Activated naive CD8-positive, alpha-beta T cell (primary cell): ENCODE data around the gene LDLRAD2.

Experiments
- H3K27ac Mint-ChIP-seq: one replicate; pipeline ENCODE4 v1.8.0; 2021; ENCODE audit warnings: mixed read lengths
- H3K27me3 Mint-ChIP-seq: one replicate; pipeline ENCODE4 v1.8.0; 2021; ENCODE audit warnings: mixed read lengths
- H3K36me3 Mint-ChIP-seq: one replicate; pipeline ENCODE4 v1.8.0; 2021; ENCODE audit warnings: mixed read lengths
- H3K4me1 Mint-ChIP-seq: one replicate; pipeline ENCODE4 v1.8.0; 2021; ENCODE audit warnings: low read depth, mixed read lengths
- H3K4me3 Mint-ChIP-seq: one replicate; pipeline ENCODE4 v1.8.0; 2021; ENCODE audit warnings: mild to moderate bottlenecking, mixed read lengths
- H3K9me3 Mint-ChIP-seq: one replicate; pipeline ENCODE4 v1.8.0; 2021; ENCODE audit warnings: low read depth, mixed read lengths

LDLRAD2 gene

GRCh38 chr1:21840981-21841380 is 28.9 kb downstream of the LDLRAD2 start:
- H3K27me3 Mint-ChIP-seq = no peaks in the 10 kb centered on the region
- no peak overlapping the region for H3K27ac Mint-ChIP-seq
- H3K9me3 Mint-ChIP-seq = no peaks in the 10 kb centered on the region
- H3K4me1 Mint-ChIP-seq = no peaks in the 10 kb centered on the region
- no peak overlapping the region for H3K4me3 Mint-ChIP-seq
- no peaks in the 10 kb centered on the region for H3K36me3 Mint-ChIP-seq

DNA sequence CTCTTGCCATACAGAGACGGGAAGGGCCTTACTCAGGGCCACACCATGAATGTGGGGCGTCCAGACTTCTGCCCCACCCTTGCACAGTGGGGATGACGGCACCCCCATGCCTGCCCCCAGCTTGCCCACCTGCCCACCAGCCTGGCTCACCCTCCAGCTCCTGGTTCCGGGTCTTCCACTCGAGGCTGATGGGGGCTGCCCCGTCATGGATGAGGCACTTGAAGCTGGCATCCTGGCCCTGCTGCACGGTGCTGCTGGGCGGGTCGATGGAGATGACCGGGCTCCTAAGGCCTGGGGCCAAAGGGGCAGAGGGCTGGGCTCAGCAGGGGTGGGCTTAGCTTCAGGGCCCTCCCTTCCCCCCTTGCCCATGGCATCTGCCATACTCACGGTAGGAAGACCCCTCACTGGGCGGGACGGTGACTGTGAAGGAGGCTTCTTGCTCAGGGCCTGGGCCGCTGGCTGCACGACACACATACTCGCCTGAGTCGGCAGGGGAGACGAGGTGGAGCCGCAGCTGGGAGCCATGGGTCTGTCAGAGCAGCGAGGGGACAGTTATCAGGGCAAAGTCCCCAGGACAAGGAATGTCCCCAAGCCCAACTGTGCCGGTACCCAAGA is 29.9 kb downstream of the LDLRAD2 start:
- no peaks in the 10 kb centered on the region for H3K9me3 Mint-ChIP-seq
- no peak overlapping the region for H3K4me3 Mint-ChIP-seq
- H3K27ac Mint-ChIP-seq = no peak overlapping the region
- no peaks in the 10 kb centered on the region for H3K4me1 Mint-ChIP-seq
- H3K27me3 Mint-ChIP-seq = no peaks in the 10 kb centered on the region
- no peaks in the 10 kb centered on the region for H3K36me3 Mint-ChIP-seq

DNA sequence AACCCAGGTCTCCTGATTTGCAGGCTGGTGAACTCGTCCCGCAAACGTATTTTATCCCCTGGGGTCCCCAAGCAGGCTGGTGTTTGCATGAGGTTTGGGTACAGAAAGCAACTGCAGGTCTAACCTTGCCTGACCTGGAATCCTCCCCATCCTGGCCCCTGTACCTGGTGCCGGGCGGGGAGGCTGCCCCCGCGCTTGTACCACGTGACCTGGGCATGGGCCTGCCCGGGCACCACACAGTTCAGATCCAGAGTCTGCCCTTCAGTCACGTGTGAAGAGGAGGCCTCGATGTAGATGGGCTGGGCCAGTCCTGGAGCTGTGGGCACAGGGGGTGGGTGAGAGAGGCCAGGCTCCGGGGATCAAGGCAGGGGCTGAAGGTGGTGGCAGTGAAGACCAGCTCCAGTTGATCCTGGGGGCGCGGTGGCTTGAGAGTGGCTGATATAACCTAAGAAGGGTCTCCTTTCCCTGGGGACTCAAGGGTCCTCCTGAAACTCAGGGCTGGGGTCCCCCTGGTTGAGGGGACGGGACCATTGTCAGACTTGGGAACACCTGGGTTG is 30.6 kb downstream of the LDLRAD2 start:
- no peaks in the 10 kb centered on the region for H3K36me3 Mint-ChIP-seq
- H3K4me3 Mint-ChIP-seq = no peak overlapping the region
- H3K27me3 Mint-ChIP-seq = no peaks in the 10 kb centered on the region
- H3K27ac Mint-ChIP-seq = no peak overlapping the region
- no peaks in the 10 kb centered on the region for H3K9me3 Mint-ChIP-seq
- no peaks in the 10 kb centered on the region for H3K4me1 Mint-ChIP-seq

DNA sequence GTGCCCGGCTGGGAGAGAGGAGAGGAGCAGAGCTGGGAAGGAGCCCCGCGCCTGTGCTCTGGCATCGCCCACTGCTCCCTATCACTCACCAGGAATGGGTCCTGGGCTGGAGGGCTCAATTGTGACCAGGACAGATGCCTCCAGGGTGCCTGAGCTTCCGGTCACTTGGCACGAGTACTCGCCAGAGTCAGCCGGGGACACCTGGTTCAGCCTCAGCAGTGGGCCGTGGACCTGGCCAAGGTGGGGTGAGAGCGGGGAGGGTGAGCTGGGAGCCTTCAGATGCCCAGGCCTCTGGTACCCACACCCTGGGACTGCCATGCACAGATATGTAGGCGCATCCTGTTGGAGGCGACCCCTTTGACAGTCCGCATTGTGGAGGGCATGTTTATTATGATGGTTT is 31.1 kb downstream of the LDLRAD2 start:
- H3K27me3 Mint-ChIP-seq = no peaks in the 10 kb centered on the region
- H3K4me3 Mint-ChIP-seq = no peak overlapping the region
- H3K27ac Mint-ChIP-seq = no peak overlapping the region
- no peaks in the 10 kb centered on the region for H3K36me3 Mint-ChIP-seq
- H3K4me1 Mint-ChIP-seq = no peaks in the 10 kb centered on the region
- H3K9me3 Mint-ChIP-seq = no peaks in the 10 kb centered on the region

- H3K9me3 Mint-ChIP-seq = no peaks in the 10 kb centered on the region
- H3K4me3 Mint-ChIP-seq = no peak overlapping the region
- no peaks in the 10 kb centered on the region for H3K27me3 Mint-ChIP-seq
- H3K4me1 Mint-ChIP-seq = no peaks in the 10 kb centered on the region
- H3K36me3 Mint-ChIP-seq = no peaks in the 10 kb centered on the region
- H3K27ac Mint-ChIP-seq = no peak overlapping the region
Observed at GRCh38 chr1:21843996-21844395, 31.9 kb downstream of the LDLRAD2 start.

DNA sequence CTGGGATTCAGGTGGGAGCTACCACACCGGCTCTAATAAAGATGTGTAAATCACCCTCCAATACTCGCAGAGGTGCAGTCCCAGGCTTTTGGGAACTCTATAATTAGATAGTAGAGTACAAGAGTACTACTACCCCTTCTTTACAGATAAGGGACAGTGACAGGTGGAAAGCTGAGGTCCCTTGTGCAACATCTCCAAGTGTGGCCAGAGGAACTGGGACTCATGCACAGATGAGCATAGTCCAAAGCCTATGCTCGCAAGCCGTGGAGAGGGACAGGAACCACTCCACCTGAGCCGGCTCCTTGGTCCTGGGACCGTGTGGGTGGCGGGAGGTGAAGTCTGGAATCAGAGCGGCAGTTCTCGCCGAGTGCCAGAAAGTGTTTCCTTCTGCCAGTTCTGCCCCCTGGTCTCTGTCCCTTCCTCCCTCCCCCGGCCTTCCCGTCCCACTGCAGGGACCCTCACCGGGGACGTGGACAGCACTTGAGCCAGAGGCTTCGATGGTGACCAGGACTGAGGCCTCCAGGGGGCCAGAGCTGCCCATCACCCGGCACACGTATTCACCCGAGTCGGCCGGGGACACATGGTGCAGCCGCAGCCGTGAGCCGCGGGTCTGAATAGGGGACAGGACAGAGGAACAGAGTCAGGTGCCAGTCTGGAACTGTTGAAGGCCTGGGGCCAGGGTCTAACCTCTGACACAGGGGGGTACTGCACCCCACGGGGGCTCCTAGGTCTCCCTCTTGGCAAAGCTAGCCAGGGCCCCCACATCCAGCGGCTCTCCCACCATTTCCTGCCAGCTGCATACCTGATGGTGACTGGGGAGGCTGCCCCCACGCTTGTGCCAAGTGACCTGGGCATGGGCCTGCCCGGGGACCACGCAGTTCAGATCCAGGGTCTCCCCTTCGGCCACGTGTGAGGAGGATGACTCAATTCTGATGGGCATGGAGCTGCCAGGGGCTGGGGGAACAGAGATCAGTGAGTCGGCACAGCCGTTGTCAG is 33.9 kb downstream of the LDLRAD2 start:
- H3K27ac Mint-ChIP-seq = no peak overlapping the region
- H3K4me3 Mint-ChIP-seq = no peak overlapping the region
- H3K9me3 Mint-ChIP-seq = no peaks in the 10 kb centered on the region
- no peaks in the 10 kb centered on the region for H3K27me3 Mint-ChIP-seq
- H3K4me1 Mint-ChIP-seq = no peaks in the 10 kb centered on the region
- no peaks in the 10 kb centered on the region for H3K36me3 Mint-ChIP-seq

- no peaks in the 10 kb centered on the region for H3K36me3 Mint-ChIP-seq
- H3K4me1 Mint-ChIP-seq = no peaks in the 10 kb centered on the region
- H3K27ac Mint-ChIP-seq = no peak overlapping the region
- no peaks in the 10 kb centered on the region for H3K9me3 Mint-ChIP-seq
- H3K4me3 Mint-ChIP-seq = no peak overlapping the region
- no peaks in the 10 kb centered on the region for H3K27me3 Mint-ChIP-seq
Observed at GRCh38 chr1:21847223-21848205, 35.4 kb downstream of the LDLRAD2 start.

- Mint-ChIP-seq H3K27me3 (no peaks in the 10 kb centered on the region), H3K4me1 (no peaks in the 10 kb centered on the region), H3K9me3 (no peaks in the 10 kb centered on the region), H3K4me3 (no peak overlapping the region), H3K36me3 (no peaks in the 10 kb centered on the region), H3K27ac (no peak overlapping the region)
Observed at GRCh38 chr1:21848524-21849174, 36.6 kb downstream of the LDLRAD2 start.

- Mint-ChIP-seq H3K27me3 (no peaks in the 10 kb centered on the region), H3K36me3 (no peaks in the 10 kb centered on the region), H3K9me3 (no peaks in the 10 kb centered on the region), H3K27ac (no peak overlapping the region), H3K4me1 (no peaks in the 10 kb centered on the region), H3K4me3 (no peak overlapping the region)
Observed at GRCh38 chr1:21849909-21850576, 38.0 kb downstream of the LDLRAD2 start.

DNA sequence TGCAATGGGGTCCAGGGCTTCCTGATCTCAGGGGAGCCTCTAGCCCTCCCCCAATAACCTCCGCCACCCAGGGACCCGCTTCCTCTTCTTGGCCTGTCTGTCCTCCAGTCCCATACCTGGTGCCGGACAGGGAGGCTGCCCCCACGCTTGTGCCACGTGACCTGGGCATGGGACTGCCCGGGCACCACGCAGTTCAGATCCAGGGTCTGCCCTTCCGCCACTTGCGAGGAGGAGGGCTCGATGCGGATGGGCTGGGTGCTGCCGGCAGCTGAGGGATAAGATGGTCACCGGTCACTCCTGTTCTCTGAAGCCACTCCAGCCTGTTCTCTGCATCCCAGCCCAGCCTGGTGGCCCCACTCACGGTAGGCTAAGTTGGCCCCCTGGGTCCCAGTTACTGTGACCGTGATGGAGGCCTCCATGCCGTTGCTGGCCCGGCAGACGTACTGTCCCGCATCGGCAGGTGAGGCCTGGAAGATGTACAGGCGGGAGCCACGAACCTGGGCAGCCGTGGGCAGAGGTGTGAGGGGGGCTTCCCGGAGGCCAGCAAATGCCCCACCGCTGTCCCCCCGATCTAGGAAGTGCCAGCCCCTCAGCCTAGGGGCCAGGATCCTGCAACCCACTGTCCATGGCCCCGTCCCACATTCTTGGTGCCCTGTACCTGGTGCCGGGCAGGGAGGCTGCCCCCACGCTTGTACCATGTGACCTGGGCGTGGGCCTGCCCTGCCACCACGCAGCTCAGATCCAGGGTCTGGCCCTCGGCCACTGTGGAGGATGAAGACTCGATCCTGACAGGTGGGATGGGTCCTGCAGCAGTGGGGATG is 39.6 kb downstream of the LDLRAD2 start:
- no peak overlapping the region for H3K27ac Mint-ChIP-seq
- no peaks in the 10 kb centered on the region for H3K27me3 Mint-ChIP-seq
- H3K4me1 Mint-ChIP-seq = no peaks in the 10 kb centered on the region
- no peak overlapping the region for H3K4me3 Mint-ChIP-seq
- no peaks in the 10 kb centered on the region for H3K9me3 Mint-ChIP-seq
- no peaks in the 10 kb centered on the region for H3K36me3 Mint-ChIP-seq

GRCh38 chr1:21852282-21853130 is 40.4 kb downstream of the LDLRAD2 start:
- no peak overlapping the region for H3K27ac Mint-ChIP-seq
- no peaks in the 10 kb centered on the region for H3K9me3 Mint-ChIP-seq
- no peaks in the 10 kb centered on the region for H3K36me3 Mint-ChIP-seq
- H3K4me1 Mint-ChIP-seq = no peaks in the 10 kb centered on the region
- no peak overlapping the region for H3K4me3 Mint-ChIP-seq
- no peaks in the 10 kb centered on the region for H3K27me3 Mint-ChIP-seq

- Mint-ChIP-seq H3K27me3 (no peaks in the 10 kb centered on the region), H3K4me1 (no peaks in the 10 kb centered on the region), H3K27ac (no peak overlapping the region), H3K4me3 (no peak overlapping the region), H3K9me3 (no peaks in the 10 kb centered on the region), H3K36me3 (no peaks in the 10 kb centered on the region)
Observed at GRCh38 chr1:21853131-21853427, 41.0 kb downstream of the LDLRAD2 start.
